GM19455 (cell line): ENCODE measurements around the gene CELF5.
"Not testable (repeated sequence)": the region's sequence is repeated elsewhere in the genome, so short reads cannot be mapped to it uniquely, and the experiment has no call there.

Experiments
- ATAC-seq: cut with Tn5 transposase; IDR thresholded peaks from one replicate; pipeline ENCODE4 v1.9.1; 2021; ENCODE audit not compliant: unreplicated experiment

CELF5 gene

DNA sequence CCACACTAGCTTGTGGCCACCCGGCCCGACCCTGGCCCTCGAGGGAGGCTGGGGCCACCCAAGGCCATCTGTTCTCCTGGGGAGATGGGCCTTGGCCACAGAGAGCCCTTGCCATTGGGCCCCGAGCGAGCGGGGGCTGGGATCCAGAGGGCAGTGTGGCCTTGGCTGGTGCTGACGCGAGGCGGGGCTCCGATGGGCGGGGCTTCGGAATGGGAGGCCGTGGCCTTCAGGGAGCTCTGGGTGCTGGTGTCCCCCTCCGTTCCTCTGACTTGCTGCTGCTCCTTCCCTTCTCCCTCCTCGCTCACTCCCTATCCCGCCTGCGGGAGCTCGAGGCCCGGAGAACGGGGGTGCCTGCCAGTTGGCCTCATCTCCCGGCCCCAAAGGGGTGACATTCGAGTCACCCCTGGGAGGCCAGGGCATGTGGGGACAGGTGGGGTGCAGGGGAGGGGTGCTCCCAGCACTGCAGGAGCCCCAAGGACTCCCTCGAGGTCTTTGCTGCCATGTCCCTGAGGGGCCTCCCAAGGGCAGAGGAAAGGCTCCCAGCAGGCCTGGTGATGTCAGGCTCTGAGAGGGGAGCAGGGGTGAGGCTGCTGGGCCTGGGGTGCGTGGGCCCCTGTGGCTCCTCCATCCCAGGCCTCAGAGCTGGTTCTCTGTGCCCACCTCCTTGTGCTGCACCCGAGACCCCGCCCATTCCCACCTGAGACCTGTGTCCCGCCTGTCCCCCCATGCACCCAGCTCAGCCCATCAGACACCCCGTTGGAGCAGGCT is 34.6 kb upstream of the CELF5 start:
- no peak for ATAC-seq

DNA sequence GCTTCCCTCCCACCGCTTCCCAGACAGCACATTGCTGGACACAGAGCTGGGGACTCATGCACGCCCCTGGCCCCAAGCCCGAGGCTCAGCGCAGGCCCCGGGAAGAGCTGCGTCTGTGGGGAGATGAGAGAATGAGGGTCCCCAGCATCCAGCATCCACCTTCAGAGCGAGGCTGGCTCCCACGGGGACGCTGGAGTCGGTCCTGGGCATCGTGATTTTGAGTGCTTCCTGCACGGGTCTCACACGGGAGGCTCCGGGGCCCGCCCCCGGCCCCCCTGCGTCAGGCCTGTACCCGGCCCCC is 34.0 kb upstream of the CELF5 start:
- no peak for ATAC-seq

DNA sequence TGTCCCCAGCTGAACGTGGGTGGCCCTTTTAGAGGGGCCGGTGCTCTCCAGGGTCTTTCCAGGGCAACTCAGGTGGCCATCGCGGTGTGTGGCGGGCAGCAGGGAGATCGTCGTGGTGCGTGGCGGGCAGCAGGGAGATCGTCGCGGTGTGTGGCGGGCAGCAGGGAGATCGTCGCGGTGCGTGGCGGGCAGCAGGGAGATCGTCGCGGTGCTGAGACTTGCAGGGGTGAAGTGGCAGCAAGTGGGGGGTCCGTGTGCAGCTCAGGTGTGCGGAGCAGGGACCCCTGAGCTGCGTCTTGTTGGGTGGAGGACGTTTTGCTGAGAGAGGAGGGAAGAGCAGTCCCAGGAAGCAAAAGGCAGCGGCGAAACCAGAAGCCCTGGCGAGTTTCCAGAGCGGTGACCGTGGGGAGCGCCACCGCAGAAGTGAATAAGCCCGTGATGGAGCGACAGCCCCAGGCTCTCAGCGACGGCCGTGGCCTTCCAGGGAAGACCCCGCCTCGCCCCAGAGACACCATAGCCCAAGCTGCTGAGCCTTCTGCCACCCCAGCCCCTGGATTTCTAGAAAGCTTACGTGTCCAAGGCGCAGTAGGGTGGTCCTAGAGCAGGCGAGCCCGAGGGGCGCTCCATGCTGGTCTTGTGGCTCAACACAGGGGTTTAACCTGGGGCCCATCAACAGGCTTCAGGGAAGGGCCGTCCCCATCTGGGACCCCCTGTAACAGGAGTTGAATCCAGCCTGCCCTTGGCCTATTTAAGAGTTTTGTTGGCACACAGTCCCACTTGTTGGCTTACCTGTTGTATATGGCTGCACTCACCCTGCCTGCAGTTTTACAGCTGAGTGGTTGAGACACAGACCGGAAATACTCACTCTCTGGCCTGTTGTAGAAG is 33.3 kb upstream of the CELF5 start:
- ATAC-seq: no peak

DNA sequence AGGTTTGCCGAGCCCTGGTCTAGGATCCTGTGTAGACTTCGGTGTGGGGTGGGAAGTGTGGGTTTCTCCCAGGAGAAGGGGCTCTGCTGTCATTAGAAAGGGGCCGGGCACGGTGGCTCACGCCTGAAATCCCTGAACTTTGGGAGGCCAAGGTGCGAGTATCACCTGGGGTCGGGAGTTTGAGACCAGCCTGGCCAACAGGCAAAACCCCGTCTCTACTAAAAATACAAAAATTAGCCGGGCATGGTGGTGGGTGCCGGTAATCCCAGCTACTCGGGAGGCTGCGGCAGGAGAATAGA is 32.7 kb upstream of the CELF5 start:
- not testable (repeated sequence) for ATAC-seq

DNA sequence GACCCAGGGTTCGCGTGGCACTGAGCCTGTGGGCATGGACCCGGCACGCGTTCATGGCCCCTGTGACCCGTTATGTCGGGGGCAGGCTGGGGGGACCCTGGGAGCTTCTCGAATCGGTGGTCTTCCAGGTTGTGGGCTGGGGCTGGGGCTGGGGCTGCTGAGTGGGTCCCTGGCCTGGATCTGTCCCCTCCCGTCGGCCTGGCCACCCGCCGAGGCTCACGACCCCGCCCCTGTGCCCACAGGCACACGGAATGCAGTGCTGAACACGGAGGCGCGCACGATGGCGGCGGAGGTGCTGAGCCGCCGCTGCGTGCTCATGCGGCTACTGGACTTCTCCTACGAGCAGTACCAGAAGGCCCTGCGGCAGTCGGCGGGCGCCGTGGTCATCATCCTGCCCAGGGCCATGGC is 32.2 kb upstream of the CELF5 start:
- ATAC-seq: no peak

DNA sequence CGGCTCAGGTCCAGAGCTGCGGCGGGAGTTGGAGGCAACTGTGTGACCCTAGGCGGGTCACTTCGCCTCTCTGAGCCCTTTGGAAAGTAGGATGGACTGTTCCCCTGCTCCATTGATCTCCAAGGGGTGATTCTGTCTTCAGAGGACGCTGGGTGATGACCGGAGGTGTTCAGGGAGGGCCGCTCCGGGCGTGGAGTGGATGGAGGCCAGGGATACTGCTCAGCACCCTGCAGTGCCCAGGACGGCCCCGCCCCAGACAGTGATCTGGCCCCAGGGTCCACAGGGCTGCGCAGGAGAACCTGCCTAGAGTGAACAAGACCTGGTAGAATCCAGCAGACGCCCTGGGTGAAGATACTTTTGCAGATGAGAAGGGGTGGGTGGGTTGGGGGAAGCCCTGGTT is 31.8 kb upstream of the CELF5 start:
- ATAC-seq: no peak

DNA sequence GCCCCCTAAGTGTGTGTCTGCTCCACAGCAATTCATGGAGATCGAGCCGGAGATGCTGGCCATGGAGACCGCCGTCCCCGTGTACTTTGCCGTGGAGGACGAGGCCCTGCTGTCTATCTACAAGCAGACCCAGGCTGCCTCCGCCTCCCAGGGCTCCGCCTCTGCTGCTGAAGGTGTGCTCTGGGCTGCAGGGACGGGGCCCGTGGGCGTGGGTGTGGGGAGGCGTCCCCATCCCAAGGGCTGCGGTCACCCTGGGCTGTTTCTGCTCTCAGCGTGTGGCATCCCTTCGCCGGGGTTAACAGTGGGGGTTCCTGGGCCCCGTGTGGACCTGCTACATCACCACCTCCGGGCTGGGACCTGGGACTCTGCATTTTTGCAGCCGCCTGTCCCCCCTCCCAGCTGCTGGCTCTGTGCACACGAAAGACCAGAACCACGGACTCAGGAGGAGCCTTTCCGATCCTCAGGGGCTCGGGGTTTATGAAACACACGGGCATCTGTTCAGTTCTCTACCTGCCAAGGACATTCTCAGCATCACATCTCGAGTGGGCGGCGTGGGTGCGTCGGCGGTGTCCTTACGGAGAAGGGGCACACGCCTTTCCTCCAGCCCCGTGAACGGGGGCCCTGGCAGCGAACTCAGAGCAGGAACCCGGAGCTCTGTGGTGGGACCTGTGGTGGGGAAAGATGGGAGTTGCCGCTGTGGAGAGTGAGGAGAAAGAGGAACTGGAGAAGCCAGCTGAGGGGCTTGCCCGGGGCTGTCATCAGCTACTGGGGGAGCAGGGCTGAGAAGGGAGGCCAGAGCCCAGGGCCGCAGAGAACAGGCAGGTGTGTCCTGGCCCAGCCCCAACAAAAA is 31.0 kb upstream of the CELF5 start:
- no peak for ATAC-seq

DNA sequence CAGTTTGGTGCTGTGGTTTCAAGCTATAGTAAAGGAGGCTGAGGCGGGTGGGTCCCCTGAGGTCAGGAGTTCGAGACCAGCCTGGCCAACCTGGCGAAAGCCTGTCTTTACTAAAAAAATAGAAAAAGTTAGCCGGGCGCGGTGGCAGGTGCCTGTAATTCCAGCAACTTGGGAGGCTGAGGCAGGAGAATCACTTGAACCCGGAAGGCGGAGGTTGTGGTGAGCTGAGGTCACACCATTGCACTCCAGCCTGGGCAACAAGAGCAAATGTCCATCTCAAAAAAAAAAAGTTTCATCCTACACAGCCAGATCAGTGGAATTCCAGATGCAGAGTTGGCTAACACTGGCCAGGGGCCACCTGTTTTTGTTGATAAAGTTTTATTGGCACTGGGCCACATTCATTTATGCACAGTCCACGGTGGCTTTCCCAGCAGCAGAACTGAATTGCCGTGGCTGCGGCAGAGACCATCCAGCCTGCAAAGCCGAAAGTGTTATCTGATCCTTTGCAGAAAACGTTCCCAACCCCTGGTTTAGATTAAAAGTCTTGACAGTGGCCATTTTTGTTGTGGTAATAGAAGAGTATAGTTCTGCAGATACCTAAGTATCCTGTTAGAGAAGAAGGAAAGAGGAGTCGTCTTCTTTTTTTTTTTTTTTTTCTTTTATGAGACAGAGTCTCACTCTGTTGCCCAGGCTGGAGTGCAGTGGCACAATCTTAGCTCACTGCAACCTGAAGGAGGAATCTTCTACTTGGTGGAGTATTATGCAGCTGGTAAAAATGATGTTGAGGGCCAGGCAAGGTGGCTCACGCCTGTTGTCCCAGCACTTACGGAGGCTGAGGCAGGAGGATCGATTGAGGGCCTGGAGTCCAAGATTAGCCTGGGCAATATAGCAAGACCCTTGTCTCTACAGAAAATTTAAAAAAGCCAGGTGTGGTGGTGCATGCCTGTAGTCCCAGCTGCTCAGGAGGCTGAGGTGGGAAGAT is 30.1 kb upstream of the CELF5 start:
- ATAC-seq: no peak

DNA sequence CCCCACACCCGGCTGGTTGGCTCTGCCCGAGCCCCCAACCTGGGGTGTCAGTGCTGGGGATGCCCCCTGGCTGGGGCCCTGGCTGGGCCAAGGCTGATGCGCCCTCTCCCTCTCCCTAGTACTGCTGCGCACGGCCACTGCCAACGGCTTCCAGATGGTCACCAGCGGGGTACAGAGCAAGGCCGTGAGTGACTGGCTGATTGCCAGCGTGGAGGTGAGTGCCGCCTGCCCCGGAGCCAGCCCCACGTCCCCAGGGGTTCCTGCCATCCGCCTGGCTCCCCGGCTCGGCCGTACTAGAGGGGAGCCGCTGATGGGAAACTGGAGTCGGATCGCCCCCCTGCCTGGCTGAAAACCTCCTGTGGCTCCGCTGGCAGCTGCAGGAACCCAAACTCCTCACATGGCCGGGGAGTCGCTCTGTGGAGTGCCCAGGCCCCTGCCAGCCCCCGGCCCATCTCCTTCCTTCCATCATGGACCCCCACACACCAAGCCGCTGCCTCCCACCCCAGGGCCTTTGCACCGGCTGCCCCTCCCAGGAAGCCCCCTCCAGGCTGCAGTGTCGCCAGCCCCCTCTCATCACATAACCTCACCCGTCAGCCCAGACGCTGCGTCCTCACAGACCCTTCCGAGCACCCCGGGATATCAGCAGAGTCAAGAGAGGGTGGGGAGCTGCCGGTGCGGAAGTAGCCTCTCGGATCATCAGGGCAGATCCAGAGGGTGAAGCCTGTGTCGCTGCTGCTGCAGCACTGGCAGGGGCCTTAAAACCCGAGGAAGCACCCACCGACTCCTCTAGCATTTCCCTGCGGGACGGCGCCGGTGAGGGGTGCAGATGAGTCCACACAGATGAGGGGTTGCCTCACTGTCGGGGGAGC is 28.2 kb upstream of the CELF5 start:
- ATAC-seq: no peak

DNA sequence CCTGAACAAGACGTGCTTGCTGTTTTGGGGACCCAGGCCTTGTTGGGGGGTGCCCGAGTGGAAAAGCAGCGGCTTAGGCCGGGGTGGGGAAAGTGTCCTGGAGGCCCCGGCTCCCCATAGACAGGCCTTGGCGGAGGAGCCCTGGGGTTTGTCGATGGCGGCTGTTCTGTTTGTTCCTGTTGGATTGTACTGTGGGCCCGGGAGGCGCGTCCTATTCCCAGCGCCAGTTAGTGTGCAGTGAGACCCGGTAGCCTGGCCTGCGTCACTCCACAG is 27.6 kb upstream of the CELF5 start:
- ATAC-seq: no peak

DNA sequence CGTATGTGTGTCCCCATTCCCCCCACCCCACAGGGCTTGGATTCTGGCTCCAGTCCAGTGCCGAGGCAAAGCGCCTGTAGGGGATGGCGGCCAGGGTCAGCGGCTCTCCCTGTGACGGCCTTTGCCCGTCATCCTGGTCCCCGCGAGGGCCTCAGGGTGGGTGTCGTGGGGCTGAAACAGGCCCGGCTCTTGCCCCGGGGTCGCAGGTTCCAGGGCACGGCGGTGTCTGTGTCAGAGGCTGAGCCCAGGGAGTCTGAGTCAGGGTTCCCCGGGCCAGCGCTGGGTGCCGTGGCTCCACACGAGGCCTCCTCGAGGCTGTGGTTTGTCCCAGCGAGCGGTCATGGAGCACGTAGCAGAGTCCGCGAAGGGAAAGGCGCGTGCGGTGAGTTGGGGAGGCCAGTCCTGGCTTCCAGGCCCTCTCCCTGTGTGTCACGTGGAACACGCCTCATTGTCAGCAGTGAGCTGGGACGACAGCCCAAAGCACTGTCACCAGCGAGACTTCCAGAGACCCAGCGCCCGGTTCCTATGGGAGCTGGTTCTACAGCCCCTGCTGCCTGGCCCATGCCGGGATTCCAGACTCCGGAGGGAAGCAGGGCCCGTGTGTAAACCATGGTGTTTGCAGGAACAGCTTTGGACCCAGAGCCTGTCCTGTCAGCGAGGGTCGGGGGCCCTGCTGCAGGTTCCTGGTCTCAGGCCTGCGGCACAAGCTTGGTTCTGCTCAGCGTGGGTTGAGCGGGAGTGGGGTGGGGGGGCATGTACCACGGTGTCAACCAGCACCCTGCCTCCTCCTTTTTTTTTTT is 25.4 kb upstream of the CELF5 start:
- no peak for ATAC-seq

DNA sequence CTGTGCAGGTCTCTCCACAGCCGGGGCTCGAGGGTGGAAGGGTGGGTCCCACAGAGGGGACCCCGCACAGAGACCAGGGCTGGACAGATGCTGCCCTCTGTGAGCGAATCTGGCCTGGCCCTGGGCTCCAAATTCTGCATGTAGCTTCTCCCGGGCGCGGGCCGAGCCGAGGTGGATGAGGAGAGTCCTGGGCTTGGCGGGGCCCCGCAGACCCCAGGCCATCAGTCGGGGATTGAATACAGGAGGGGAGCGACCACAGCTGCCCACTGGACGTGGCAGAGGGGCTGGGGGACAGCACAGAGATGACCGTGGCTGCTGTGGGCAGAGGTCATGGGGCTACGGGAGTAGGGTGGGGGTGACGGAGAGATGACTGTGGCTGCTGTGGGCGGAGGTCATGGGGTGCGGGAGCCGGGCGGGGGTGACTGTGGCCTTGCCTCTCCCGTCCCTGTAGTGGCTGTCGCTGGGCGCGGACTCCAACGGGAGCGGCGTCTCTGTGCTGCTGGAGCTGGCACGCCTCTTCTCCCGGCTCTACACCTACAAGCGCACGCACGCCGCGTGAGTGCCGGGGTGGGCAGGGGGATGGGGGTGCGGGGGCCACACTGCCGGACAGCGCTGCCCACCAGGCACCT is 23.3 kb upstream of the CELF5 start:
- no peak for ATAC-seq

DNA sequence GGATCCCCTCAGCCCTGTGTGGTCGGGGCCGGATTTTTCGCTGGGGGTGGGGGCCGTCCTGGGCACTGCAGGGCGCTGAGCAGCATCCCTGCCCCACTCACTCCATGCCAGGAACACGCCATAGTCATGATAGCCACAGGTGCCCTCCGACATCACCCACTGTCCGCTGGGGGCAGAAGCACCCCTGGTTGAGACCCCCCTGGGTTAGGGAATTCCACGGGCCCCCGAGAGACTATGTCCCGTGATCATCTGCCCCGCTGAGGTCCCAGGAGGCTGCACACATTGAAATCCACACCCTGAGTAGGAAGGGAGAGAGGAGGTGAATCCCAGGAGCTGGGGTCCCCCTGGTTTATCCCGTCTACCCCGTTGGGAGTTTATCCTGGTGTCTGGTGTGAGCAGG is 22.6 kb upstream of the CELF5 start:
- ATAC-seq: no peak

DNA sequence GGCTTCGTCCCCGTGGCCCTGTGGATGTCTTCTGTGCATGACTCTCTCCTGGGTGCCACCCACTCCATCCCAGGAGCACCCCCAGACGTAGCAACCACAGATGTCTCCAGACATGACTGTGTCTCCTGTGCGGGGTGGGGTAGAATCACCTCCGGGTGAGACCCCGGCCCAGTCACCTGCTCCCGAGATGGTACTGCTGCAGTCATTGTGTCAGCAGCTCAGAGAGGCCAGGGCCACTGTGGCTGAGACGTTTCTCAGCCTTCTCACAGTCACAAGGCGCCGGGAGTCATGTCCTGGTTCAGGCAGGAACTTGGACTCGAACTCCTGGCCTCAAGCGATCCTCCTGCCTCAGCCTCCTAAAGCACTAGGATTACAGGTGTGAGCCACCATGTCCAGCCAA is 22.1 kb upstream of the CELF5 start:
- no peak for ATAC-seq

DNA sequence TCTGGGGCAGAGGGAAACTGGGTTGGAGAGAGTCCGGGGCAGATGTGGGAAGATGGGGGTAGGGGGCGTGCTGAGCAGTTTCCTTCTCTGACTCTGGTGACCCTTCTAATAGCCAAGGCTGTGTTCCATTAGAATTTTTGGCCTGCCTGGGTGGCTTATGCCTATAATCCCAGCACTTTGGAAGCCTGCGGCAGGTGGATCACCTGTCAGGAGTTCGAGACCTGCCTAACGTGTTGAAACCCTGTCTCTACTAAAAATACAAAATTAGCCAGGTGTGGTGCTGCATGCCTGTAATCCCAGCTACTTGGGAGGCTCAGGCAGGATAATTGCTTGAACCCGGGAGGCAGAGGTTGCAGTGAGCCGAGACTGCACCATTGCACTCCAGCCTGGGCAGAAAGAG is 21.6 kb upstream of the CELF5 start:
- ATAC-seq: not testable (repeated sequence)

DNA sequence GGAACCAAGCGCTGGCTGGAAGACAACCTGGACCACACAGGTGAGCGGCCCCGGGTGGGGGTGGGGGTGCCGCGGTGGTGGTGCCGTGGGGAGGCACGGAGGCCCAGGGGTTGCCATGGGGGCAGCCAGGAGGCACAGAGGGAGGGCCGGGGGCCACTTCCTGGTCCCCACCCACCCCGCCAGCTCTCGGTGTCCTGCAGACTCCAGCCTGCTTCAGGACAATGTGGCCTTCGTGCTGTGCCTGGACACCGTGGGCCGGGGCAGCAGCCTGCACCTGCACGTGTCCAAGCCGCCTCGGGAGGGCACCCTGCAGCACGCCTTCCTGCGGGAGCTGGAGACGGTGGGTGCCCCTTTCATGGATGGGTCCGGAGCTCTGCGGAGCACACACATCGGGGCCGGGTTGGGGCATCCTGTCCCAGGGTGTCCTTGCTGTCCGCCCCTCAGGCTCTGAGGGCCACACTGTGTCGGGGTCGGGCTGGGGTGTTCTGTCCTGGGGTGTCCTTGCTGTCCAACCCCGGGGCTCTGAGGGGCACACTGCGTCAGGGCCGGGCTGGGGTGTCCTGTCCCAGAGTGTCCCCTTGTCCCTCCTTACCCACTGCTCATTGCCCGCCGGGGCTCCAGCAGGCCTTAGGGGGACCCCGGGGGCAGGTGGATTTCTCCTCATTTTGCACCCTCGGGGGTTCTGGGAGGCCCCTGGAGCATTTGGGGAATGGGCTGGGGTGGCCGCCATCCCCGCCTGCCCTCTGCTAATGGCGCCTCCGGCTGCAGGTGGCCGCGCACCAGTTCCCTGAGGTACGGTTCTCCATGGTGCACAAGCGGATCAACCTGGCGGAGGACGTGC is 20.4 kb upstream of the CELF5 start:
- no peak for ATAC-seq

DNA sequence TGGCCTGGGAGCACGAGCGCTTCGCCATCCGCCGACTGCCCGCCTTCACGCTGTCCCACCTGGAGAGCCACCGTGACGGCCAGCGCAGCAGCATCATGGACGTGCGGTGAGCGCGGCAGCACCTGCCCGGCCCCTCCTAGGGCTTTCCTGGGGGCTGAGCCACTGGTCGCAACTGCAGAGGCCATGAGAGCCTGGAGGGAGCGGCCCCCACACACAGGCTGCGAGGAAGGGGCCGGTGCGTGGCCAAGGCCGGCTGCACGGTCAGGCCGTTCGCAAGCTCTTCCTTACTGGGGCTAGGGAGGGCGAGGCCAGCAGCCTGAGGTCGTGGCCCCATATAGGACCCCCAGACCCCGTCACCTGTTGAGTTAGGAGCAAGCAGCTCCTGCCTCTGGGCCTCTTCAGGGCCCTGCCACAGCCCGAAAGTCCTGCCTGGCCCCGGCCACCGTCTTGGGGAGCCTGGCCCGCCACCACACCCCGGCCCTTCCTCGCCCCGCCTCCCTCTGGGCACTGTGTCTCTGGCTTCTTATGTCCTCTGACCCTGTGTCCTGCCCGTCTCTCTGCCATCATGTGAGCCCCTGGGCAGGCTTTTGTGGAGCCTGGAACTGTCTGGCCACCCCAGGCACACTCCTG is 19.7 kb upstream of the CELF5 start:
- ATAC-seq: no peak
